GM18502 (cell line): ENCODE results near the gene ASIC4.

Source experiments
- ATAC-seq: cut with Tn5 transposase; IDR thresholded peaks from one replicate; pipeline ENCODE4 v1.9.1; 2021; ENCODE audit warnings: mild to moderate bottlenecking; ENCODE audit not compliant: unreplicated experiment, poor library complexity

The ASIC4 gene

GRCh38 chr2:219496825-219497494 lies 17.3 kb upstream of the ASIC4 start:
- no peak for ATAC-seq

GRCh38 chr2:219497495-219498279 lies 16.6 kb upstream of the ASIC4 start:
- no peak for ATAC-seq

- ATAC-seq, result peak; percentile 94
These were observed 15.8 kb upstream of the ASIC4 start, which contains the start of gene GMPPA for GRCh38 chr2:219498280-219499057. Gene GMPPA (plus strand): TSS chr2:219498891. CDS start chr2:219499976, 1,085 bp downstream.

GRCh38 chr2:219499058-219499307 lies 15.3 kb upstream of the ASIC4 start:
- no peak for ATAC-seq

- no peak for ATAC-seq
These were observed 14.7 kb upstream of the ASIC4 start for GRCh38 chr2:219499555-219499954.

- ATAC-seq, result no peak
These were observed 14.1 kb upstream of the ASIC4 start for GRCh38 chr2:219500135-219500534.

GRCh38 chr2:219501849-219502248 lies 12.4 kb upstream of the ASIC4 start:
- ATAC-seq, result no peak

GRCh38 chr2:219502618-219503017 lies 11.7 kb upstream of the ASIC4 start:
- no peak for ATAC-seq

- ATAC-seq, result no peak
These were observed 8.7 kb upstream of the ASIC4 start for GRCh38 chr2:219505585-219505984.

- no peak for ATAC-seq
These were observed 8.0 kb upstream of the ASIC4 start for GRCh38 chr2:219506153-219506801.

GRCh38 chr2:219506802-219507526 lies 7.3 kb upstream of the ASIC4 start:
- ATAC-seq, result no peak

GRCh38 chr2:219507581-219508443 lies 6.5 kb upstream of the ASIC4 start:
- ATAC-seq, result no peak

GRCh38 chr2:219508444-219508734 lies 5.9 kb upstream of the ASIC4 start:
- ATAC-seq, result no peak

GRCh38 chr2:219508971-219509779 lies 5.1 kb upstream of the ASIC4 start:
- ATAC-seq, result peak; percentile 37

- peak; percentile 72 for ATAC-seq
These were observed 4.3 kb upstream of the ASIC4 start for GRCh38 chr2:219509780-219510511.

GRCh38 chr2:219510512-219511135 lies 3.7 kb upstream of the ASIC4 start:
- no peak for ATAC-seq

GRCh38 chr2:219511547-219512325 lies 2.5 kb upstream of the ASIC4 start:
- ATAC-seq, result no peak
